NCI-H1048 (cell line): ENCODE measurements around the gene HEPACAM.

Source experiments
- DNase-seq: peaks from one replicate; lab custom pipeline; 2025; lab: John Stamatoyannopoulos, UW

Gene HEPACAM

DNA sequence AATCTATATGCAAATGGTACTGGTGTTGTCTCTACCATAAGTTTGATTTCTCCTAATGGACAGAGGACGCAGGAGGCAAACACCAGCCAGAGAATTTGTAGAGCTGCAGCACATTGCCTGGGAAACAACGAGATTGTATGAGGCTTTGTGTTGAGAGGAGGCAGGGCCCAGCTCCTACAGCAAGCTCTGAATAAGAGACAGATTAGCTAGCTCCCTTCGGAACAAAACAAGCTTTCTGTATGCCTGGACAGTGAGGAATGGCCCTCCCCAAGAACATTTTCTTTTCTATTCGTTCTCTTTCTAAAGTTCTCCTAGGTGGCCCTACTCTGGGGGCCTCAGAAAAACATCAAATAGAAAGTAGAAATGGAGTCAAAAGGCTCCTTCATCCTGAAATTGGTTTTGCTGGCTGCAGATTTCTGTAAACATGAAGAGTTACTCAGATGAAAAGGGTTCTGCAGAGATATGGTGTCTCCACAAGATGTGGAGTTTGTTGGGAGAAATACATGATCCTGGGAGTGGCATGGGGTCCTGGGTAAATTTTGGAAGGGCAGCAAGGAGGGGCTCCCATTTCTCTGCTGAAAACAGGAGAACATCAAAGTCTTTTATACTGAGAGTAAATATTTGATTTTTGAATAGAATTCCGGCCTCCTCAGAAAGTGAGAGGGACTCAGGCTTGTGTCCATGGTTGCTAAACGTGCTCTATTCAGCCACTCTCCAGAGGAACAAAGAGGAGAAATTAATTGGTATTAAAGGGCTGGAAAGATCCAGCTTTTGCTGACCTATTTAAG is 6.8 kb upstream of the HEPACAM start:
- no peak for DNase-seq

DNA sequence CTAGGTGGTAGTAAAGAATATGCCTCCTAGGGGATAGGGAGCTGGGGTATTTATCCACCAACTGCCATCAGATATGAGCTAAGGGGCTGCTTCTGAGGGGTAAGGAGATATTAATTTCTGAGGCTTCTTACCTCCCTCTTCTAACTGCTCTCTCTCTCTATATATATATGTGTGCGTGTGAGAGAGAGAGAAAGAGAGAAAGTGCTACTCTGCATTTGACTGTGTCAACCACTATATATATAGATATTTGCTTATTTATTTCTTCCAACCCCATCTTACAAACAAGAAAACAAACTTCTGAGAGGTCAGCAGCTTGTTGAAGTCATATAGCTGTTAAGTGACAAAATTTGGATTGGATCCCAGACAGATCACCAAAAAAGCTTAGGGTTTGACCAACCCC is 5.9 kb upstream of the HEPACAM start:
- DNase-seq: no peak

DNA sequence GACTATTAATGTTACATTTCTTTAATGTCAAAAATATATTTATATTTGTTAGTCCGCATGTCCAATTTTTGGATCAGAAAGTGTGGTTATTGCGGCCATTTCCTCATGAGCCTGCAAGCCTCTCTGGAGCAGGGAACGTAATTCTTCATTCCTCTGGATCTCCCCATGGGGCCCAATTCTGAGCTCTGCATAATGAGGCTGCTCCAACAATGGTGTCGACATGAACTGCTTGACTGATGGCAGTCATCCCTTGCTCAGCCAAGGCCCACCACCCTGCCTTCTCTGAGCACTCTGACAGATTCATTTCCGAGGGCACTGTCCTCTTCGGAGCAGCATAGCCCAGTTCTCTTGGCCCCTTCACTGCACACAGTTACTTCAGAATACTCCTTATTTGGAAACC is 3.1 kb upstream of the HEPACAM start:
- no peak for DNase-seq

DNA sequence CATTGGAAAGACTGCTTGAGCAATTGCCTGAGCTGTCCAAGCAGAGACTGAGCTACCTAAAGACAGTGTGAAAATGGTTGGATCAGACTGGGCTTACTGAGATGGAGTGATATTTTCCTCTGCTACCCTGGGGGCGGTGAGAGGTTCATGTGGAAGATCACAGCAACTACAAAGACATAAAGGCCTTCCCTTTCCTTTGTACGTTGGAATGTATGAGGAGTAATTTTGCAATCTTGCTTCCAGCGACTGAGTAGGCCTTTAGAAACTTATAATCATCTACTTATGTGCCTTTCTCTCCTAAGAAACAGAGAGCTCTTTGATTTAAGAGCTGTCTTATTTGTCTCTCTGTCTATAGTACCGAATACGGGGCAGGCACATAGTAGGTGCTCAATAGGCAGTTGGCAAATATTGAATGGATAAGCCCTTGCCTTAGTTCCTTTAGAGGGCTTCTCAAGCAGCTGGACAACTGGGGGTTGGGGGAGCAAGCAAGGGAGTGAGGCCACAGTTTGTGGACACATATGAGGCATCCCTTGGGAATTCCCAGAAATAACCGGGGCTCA is 2.4 kb upstream of the HEPACAM start:
- DNase-seq: no peak

DNA sequence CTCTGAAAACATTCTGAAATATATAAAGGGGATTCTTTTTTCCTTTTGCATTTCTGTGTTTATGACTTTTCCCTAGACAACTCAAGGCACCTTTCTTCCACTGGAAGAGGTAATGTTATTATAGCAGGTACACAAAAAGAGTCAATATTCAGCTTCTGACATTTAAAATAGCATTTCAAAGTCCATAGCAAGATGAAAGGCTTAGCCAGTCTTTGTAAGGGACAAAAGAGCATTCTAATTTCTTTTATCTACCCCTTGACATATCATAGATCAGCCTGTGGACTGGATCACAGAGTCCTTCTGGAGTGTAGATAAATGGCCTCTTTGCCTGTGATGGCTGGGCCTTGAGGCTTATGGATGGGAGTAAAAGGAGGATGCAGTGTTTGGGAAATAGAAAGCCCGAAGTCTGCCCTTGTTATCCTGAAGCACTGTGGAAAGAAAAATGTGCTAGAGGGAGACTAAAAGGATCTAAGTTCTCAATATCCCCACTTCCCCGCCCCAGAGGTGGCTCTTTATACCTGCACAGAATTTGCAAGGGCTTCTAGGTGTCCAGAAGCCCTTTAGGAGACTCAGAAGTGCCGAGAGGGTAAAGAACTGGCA is 1.6 kb upstream of the HEPACAM start:
- DNase-seq: no peak

DNA sequence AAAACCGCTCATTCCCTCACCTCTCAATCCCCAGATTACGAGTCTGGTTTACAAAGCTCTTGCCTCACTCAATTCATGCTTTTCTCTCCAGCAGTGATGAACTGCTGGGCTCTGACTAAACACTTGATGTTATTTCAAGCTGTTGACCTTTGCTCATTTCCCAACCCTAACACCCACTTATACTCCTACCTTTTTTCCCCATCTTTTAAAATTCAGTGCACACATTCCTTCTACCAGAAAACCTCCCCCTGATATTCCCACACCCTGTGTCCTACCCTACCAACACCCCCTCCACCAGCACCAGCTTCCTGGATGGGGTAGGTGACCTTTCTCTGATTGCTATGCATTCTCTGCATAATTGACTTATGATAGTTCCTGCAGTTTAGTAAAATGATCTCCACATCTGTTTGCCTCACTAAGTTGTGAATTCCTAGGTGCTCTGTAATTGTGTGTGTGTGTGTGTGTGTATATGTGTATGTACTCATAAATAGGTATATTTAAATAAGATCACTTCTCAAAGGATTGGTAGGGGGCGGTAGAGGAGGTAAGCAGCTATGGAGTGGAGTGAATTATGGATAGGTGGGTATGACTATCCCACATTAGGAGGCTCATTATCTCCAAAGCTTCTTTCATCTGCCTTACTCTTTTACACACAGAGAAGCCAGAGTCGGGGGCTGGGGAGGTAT is 842 bp downstream of the HEPACAM start:
- DNase-seq: no peak

DNA sequence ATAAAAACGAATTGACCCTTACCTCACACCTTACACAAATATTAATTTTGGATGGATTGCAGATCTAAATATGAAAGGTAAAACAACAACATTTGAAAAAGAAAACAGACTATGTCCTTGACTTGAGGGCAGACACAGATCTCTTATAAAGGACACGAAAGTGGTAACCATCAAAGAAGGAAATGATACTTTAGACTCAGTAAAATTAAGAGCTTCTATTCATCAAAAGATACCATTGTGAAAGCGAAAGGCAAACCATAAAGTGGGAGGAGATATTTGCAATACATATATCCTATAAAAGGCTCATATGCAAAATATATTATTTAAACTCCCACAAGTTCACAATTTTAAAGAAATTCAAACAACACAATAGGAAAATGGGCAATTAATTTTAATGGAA is 5.0 kb downstream of the HEPACAM start:
- DNase-seq: no peak

DNA sequence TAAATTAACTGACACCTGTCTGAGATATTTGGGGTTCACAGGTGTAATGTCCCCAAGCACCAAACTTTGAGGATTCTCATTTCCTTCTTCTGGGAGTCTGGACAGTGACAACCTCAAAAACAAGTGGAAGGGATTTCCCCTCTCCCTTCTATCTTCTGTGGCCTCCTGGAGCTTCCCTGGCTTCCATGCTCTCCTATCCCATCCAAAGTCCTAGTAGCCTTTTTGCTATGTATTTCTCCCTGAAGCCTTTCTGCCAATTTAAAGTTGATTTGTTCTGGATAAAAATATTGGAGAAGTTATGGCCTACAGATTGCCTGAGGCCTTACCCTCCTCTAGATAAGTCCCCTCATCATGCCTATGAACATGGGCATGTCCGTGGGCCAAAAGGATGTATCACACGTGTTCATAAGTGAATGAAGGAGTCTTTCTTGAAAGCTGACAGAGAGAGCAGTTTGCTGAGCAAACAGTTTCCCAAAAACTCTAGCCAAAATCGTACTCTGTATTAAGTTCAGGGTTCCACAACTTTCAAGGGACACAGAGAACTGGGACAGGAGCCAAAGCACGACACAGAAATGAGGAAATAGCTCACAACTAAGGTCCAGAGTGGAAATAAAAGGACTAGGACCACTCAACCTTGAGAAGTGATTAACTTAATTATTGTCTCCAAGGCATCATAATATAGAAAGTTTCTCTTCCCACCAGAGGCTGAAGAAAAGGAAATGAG is 6.7 kb downstream of the HEPACAM start:
- DNase-seq: no peak

DNA sequence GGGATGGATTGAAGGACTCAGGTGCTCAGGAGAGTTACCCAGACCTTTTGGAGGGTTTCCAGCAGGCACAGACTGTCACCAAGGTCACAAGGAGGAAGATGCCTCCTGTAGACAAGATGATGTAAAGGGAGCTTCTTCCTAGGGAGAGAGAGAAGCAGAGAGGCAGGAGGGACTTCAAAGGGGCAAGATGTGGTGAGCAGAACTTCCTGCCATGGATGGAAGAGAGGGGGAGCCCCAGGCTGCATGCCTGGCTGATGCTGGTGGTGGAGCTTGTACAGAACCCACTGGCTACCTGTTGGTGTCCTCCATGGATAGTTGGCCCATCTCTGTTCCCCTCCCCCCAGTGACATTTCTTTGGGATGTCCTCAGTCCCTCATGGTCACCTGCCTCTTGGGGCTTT is 12.6 kb downstream of the HEPACAM start:
- DNase-seq: no peak

DNA sequence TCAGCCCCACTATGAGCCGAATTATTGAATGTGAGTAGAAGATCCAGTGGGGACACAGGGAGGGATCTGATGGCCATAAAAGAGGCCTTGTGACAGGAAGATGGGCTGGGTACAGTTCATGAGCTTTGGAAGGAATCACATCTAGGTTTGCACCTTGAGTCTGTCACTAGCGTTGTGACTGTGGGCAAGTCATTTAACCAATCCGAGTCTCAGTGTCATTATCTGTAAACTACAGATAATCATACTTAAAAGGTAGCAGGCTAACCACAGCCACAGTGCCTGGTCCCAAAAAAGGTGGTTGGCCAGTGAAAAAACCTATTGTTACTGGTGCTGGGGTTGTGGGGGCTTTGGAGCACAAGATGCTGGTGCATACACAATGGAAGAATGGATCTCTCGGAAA is 13.0 kb downstream of the HEPACAM start:
- DNase-seq: no peak

DNA sequence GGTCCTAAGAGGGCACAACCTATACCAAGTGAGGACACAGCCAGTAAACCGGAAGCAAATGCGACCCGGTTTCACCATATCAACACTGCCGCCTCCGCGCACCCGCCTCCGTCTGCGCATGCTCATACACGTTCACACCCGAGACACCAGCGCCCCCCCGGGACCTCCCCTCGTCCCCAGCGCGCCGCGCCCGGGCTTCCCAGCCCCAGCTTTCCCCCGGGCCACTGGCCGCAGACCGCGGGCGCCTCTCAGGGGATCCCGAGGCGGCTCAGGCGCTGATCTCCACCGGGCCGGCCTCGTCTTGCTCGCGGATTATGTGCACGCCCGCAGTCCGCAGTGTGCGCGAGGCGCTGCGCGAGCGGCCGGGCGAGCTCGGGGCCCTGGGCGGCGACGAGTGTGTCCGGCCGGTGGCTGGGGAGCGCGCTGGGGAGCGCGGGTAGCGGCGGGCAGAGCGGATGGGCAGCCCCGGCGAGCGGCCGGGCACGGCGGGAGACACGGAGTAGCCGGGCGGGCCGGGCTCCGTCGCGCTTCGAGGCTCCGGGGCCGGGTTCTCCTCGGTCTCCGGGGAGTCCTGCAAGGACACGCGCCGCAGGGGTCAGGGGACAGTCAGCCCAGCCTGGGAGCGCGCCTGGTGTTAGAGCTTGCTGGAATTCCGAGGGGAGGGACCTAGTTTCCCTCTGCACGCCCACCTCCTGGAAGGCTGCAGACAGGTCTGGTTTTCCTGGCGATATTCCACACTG is 14.8 kb downstream of the HEPACAM start:
- DNase-seq: no peak

DNA sequence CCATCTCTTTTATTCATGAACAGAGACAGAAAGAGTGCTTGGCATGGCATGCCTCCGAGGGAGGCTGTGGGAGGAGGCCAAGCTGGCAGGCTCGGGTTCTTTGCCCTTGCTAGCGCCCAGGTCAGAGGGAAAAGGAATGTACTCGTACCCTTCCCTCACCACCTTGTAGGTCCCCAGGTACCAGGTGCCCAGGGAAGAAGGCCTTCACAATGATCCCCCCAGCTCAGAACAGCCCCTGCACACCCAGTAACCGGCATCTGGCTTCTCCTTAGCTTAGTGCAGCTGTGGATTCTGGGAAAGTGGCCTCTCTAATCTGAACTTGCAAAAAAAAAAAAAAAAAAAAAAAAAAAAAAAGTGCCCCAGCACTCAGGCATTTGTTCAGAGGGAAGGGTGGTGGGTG is 15.5 kb downstream of the HEPACAM start:
- no peak for DNase-seq

DNA sequence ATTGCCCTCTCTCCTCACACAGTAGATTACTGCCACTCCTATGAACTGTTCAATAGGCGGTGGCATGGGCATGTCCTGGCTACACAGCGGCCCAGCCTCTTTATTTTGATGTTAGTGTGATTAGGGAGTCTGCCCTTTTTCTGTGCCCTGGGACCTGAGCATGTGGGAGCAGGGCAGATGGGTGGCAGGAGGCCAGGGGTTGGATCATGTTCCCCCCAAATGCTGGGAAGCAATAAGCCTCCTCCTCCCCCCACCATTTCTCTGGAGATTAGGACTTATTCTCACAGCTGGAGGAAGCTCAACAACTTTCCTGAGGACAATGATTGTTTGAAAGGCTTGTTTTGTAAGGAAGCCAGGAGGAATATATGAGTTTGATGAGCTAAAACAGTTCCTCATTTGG is 15.9 kb downstream of the HEPACAM start:
- no peak for DNase-seq

DNA sequence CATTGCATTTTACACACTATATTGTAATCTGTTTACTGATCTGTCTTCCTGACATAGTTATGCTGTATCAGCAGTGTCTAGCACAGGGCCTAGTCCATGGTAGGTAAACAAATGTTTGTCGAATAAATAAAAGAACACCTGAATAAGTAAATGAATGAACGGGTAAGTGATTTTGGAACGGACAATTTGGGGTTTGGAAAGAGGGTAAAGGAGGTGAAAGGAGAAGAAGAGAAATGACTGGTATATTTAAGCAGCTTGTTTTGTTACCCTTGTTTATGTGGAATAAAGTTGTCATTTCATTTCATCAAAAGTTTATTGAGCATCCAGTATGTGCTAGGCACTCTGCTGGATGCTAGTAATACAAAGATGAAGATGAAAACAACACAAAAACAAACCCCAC is 16.9 kb downstream of the HEPACAM start, which contains the start of gene HEPN1:
Gene HEPN1, plus strand, starts transcription at position 301 of the 400 bp plus-strand sequence.
- no peak for DNase-seq

DNA sequence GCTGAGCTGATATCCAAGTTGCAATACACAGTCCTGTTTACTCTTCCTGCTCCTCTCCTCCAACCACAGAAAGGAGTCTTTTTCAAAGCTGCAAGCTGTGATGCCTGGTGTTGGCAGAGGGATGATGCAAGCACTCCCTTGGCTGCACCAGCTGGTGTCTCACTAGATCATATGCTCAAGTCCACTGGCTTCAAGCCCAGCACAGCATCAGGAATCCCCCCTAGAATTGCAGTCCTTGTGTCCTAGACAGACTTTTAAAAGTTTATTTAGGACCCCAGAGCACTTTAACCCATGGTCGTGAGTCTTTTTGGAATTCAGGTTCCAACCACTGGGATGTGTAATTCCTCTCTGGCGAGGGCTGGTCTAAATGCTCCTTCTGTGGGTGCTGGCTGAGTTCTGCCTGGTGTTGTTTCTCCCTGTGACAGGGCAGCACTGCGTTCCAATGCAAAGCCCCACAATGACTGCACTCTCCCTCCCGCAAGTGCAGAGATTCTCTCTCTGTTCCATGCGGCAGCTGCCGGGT is 18.7 kb downstream of the HEPACAM start:
- DNase-seq: no peak

DNA sequence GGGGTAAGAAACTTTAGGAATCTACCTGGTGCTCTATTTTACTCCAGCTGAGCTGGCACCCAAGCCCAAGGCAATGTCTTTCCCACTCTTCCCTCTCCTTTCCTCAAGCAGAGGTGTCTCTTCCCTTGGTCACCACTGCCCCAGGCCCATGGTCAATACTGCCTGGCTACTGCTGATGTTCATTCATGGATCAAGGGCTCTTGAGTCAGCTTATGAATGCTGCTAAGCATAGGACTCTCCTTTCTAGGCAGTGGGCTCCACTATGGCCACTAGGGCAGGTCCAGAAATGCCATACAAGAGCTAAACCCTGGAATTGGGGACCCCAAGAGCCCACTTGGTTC is 19.5 kb downstream of the HEPACAM start:
- no peak for DNase-seq

DNA sequence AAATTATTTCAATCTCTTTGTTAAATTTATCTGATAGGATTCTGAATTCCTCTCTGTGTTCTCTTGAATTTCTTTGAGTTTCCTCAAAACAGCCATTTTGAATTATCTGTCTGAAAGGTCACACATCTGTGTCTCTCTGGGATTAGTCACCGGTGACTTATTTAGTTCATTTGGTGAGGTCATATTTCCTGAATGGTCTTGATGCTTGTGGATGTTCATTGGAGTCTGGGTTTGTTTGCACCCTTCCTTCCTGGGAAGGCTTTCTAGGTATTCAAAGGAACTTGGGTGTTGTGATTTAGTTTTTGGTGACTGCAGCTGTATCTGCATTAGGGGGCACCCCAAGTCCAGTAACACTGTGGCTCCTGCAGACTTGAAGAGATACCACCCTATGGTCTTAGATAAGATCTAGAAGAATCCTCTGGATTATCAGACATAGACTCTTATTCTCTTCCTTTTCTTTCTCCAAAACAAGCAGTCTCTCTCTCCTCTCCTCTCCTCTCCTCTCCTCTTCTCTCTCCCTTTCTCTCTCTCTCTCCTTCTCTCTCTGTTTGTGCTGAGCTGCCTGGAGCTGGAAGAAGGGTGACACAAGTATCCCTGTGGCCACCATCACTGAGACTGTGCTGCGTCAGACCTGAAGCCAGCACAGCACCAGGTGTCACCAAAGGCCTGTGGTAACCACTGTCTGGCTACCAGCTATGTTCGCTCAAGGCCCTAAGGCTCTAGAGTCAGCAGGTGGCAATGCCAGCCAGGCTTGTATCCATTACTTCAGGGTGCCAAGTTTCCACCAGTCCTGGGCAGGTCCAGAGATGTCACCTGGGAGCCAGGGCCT is 20.1 kb downstream of the HEPACAM start:
- DNase-seq: no peak

DNA sequence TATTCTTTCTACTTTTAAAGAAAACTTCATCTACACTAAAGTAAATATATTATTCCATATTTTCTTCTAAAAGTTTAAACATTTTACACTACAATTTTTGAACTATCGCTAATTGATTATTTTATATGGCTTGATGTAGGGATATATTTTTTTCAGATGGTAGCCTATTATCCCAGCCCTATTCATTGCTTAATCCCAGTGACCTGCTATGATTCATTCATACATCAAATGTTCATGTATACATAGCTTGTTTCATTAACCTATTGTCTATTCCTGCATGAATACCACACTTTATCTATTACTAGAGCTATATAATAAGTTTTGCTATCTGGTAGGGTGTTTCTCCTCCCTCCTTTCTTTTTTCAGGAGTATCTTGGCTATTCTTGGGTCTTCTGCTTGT is 33.2 kb downstream of the HEPACAM start:
- no peak for DNase-seq

DNA sequence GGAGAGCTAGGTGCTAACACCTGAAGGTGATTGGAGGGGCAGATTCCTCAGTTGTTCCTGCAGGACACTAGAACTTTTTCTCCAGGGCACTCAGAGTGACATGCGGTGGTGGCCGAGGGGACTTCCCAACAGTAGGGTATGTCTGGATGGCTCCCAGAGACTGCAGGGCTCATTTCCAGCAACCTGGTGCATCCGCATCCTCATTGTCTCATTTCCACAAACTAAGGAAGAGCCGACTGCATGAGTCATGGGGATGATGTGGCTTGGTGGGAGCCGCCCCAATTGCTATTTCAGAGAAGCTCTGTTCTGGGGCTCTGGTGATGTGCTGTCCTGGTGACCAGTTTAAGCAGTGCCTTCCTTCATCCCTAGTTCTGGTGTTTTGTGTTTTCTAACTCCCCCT is 35.4 kb downstream of the HEPACAM start:
- DNase-seq: no peak

DNA sequence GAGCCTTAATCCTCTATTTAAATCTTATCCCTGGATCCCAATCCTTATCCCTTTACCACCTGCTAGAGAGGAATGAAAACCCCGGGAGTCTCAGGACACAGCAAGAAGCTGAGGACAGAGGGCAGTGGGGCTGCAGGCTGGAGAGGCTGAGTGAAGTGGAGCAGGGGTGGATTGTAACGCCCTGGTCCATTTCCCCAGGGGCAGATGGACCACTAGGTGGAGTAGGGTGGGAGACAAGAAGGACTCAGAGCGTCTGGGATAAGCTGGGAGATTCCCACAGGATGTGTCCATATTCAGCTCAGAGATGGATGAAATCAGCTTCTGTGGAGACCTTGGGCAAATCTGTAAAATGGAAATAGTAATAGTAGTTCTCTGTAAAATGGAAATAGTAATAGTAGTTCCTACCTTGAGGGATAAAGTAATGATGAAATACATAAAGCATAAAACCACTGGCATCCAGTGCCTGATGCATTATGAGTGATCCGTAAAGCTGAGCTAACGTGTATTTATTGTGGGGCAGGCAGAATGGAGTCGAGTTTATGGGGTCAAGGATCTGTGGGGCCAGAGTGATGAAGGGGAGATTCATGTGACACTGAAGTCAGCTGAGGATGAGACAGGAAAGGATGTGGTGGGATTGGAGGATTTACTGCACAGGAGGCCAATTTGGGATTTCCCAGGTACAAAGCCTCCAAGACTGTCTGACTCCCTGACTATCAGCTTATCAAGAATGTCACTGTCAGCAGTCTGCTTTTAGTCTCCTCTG is 36.3 kb downstream of the HEPACAM start:
- no peak for DNase-seq
